ENCODE measurements around the gene B4GALNT1. TPM values are rescaled to one million over a fixed set of nuclear protein-coding genes. Genes with fewer than 3 reads are reported as not detected.
"Not testable (repeated sequence)": the region's sequence is repeated elsewhere in the genome, so short reads cannot be mapped to it uniquely, and the experiment has no call there.

Gene B4GALNT1
- total and polyA plus RNA-seq, 10 of the 15 experiments (the other 5 are each of a cell fraction or from before 2014, with no cell fraction given) = 0.01 to 0.38 (median 0.14) TPM; not detected in 3

GRCh38 chr12:57590864-57591781 is 41.9 kb downstream of the B4GALNT1 start, which contains the start of gene PIP4K2C (continued):
- 0 out of 2 replicates have a peak, but pooled peaks have one; percentile 6 for TF ChIP-seq ZBTB40 (IDR thresholded peaks at IDR 0.05; ENCODE audit: borderline replicate concordance)
- no peak for TF ChIP-seq IRF4 (IDR thresholded peaks at IDR 0.05; ENCODE audit: low read depth, low read length)
- TF ChIP-seq ZNF384 (IDR thresholded peaks at IDR 0.05; ENCODE audit: borderline replicate concordance, low read depth, low read length) = no peak
- peak; percentile 93 for TF ChIP-seq SIN3A (IDR thresholded peaks at IDR 0.05; ENCODE audit: low read depth, low read length)
- no peak for TF ChIP-seq SRF (IDR thresholded peaks at IDR 0.05; ENCODE audit: low read depth in 2 of 2, low read length in 2 of 2)

- H3K27me3 ChIP-seq (replicated peaks in 1 of 2; ENCODE audit: control insufficient read depth in 2 of 2, insufficient read depth in 2 of 2, low read length in 1 of 2) = no peaks in the 10 kb centered on the region
- H3K79me2 ChIP-seq (ENCODE audit: control insufficient read depth, insufficient read depth, low read length) = peaks cover 7% of the 10 kb centered on the region
- H2AFZ ChIP-seq (ENCODE audit: control insufficient read depth, low read depth, low read length) = peak overlapping the region; percentile 93
- ChIA-PET SMC1A (ENCODE audit: uncharacterized antibody, unreplicated experiment) (interaction anchor here (0.6 to 2.4 kb wide), 5 partner anchors 8 to 558 kb away, joined by 3 to 7 read pairs (median 4); no protein-coding TSS in a partner anchor), CTCF (interaction anchor here (0.6 to 5.1 kb wide), 6 partner anchors 8 to 135 kb away, joined by 3 to 52 read pairs (median 4); partner anchors contain the start of gene INHBE), POLR2A (interaction anchor here (0.8 to 1.7 kb wide), 6 partner anchors 10 to 70 kb away, joined by 3 to 7 read pairs (median 3); partner anchors contain the start of genes ARHGEF25 and DDIT3), RAD21 (ENCODE audit: unreplicated experiment) (interaction anchor here (0.7 to 2.3 kb wide), 2 partner anchors 24 to 327 kb away, joined by 3 to 8 read pairs; no protein-coding TSS in a partner anchor)
- H3K4me2 ChIP-seq (ENCODE audit: control insufficient read depth, insufficient read depth) = peak overlapping the region; percentile 99
- peak overlapping the region; percentile 51 for H3K27ac ChIP-seq (ENCODE audit: control insufficient read depth, insufficient read depth)
- no peak for FAIRE-seq
- intact Hi-C loops (cut with micrococcal nuclease; ENCODE audit: unreplicated experiment) (loop anchor here (5.0 kb wide), 1 partner anchor 102 kb away; the partner anchor contains the start of gene OS9), in situ Hi-C loops (cut with MboI) (no loop called here)
- H3K4me1 ChIP-seq (ENCODE audit: control insufficient read depth, insufficient read depth, low read length) = peaks cover 4% of the 10 kb centered on the region; the same call in 1 of the 2 replicates
- DNase-seq (ENCODE audit: low read depth, low spot score) = no peak
- H3K9me3 ChIP-seq (replicated peaks; ENCODE audit: control insufficient read depth, insufficient read depth, low read length) = no peaks in the 10 kb centered on the region
- 3% methylated on average over 2 of the region's 2 CpGs for WGBS (ENCODE audit: insufficient coverage, insufficient replicate concordance, low lambda C conversion rate, missing lambda C conversion rate)
- TF ChIP-seq NBN (IDR thresholded peaks at IDR 0.05) (0 out of 2 replicates have a peak, but pooled peaks have one; percentile 4), SREBF2 (IDR thresholded peaks at IDR 0.05; ENCODE audit: low read length) (no peak), RELA (IDR thresholded peaks at IDR 0.05; ENCODE audit: borderline replicate concordance, partially characterized antibody) (no peak)
- BruUV-seq (replicated peaks) = no TSS peak
- no peaks in the 10 kb centered on the region for H3K36me3 ChIP-seq (ENCODE audit: control insufficient read depth in 2 of 2, insufficient read depth in 2 of 2, low read length in 1 of 2)
- peak overlapping the region; percentile 98 for H3K4me3 ChIP-seq
- peak overlapping the region; percentile 67 for H3K9ac ChIP-seq (ENCODE audit: control insufficient read depth, insufficient read depth, low read length)
- peak; percentile 4 for ATAC-seq
- H4K20me1 ChIP-seq (ENCODE audit: control insufficient read depth, insufficient read depth) = no peaks in the 10 kb centered on the region
Observed at GRCh38 chr12:57590479-57590863, 42.5 kb downstream of the B4GALNT1 start.

- DNase-seq (ENCODE audit: low read depth, low spot score); H3K9me3 ChIP-seq (replicated peaks; ENCODE audit: control insufficient read depth, insufficient read depth, low read length); H2AFZ ChIP-seq (ENCODE audit: control insufficient read depth, low read depth, low read length); H3K27ac ChIP-seq (ENCODE audit: control insufficient read depth, insufficient read depth); FAIRE-seq; RAD21 ChIA-PET (ENCODE audit: unreplicated experiment); H3K4me1 ChIP-seq (ENCODE audit: control insufficient read depth, insufficient read depth, low read length); H3K4me3 ChIP-seq; H3K9ac ChIP-seq (ENCODE audit: control insufficient read depth, insufficient read depth, low read length); H4K20me1 ChIP-seq (ENCODE audit: control insufficient read depth, insufficient read depth); H3K36me3 ChIP-seq (ENCODE audit: control insufficient read depth in 2 of 2, insufficient read depth in 2 of 2, low read length in 1 of 2); H3K79me2 ChIP-seq (ENCODE audit: control insufficient read depth, insufficient read depth, low read length); H3K27me3 ChIP-seq (replicated peaks in 1 of 2; ENCODE audit: control insufficient read depth in 2 of 2, insufficient read depth in 2 of 2, low read length in 1 of 2); ATAC-seq; in situ Hi-C loops (cut with MboI); H3K4me2 ChIP-seq (ENCODE audit: control insufficient read depth, insufficient read depth); BruUV-seq (replicated peaks): not testable (repeated sequence)
- ChIA-PET SMC1A (ENCODE audit: uncharacterized antibody, unreplicated experiment) (interaction anchor here (2.4 kb wide), 1 partner anchor 12 kb away, joined by 7 read pairs; no protein-coding TSS in a partner anchor), CTCF (interaction anchor here (0.7 to 1.6 kb wide), 2 partner anchors 20 to 131 kb away, joined by 3 to 10 read pairs; no protein-coding TSS in a partner anchor), POLR2A (interaction anchor here (0.6 kb wide), 3 partner anchors 16 to 92 kb away, joined by 3 to 5 read pairs (median 3); no protein-coding TSS in a partner anchor)
- WGBS (ENCODE audit: insufficient coverage, insufficient replicate concordance, low lambda C conversion rate, missing lambda C conversion rate) = 83% methylated on average over 15 of the region's 15 CpGs
- intact Hi-C loops (cut with micrococcal nuclease; ENCODE audit: unreplicated experiment) = loop anchor here (10.0 kb wide), 1 partner anchor 316 kb away; no protein-coding TSS in a partner anchor
Observed at GRCh38 chr12:57588951-57589610, 43.9 kb downstream of the B4GALNT1 start.
